Stimulated activated CD8-positive, alpha-beta memory T cell treated with anti-CD3 and anti-CD28 coated beads, Interleukin-12 subunit alpha, Interleukin-12 subunit beta, amount 100 ng/mL, for 24 hours (primary cell): ENCODE results near the gene XPC.

Experiments
- DNase-seq: peaks from one replicate; pipeline ENCODE4 v3.0.0-alpha.2; 2020; ENCODE audit errors: extremely low read depth

The XPC gene

DNA sequence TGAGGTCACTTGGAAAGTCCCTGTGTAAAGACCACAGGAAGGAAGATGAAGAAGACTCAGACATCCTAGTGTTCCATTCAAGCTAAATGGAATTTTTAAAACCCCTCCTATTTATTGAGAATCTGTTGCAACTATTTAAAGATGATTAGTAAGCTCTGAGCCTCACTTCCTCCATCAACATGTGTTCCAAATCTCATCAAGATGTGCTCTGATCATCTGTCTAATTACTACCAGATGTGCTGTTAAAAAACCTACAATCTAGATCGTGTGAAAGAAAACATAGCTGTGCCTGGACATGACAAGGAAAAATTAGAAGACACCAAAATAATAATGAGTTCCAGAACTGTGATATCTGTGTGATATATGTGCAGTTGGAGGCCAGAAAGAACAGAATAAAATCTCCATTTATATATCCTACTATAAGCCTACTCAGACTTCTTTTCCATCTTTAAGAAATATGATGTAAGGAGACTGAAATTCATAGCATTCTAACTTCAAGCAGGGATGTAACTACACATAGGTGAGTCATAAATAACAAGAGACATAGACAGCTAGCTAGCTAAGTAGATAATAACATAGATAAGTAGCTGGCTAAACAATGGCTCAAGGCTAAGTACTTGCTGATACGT lies 7.8 kb downstream of the XPC start:
- DNase-seq: no peak

DNA sequence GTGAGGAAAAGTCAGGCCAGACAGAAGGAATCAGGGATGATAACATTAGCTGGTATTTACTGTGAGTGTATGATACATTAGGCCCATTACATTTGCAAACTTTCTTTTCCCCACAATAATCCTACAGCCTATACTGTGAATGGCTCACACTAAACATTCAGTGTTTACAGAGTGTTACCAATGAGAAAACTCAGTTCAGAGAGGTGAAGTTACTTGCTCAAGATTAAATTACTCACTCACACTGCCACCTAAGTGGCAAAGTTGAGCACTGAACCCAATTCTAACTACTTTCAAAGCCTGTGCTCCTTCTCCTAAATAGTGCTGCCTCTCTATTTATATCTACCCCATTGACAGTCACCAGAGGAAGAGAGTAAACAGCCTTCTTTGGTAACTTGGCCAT lies 8.5 kb downstream of the XPC start:
- no peak for DNase-seq

DNA sequence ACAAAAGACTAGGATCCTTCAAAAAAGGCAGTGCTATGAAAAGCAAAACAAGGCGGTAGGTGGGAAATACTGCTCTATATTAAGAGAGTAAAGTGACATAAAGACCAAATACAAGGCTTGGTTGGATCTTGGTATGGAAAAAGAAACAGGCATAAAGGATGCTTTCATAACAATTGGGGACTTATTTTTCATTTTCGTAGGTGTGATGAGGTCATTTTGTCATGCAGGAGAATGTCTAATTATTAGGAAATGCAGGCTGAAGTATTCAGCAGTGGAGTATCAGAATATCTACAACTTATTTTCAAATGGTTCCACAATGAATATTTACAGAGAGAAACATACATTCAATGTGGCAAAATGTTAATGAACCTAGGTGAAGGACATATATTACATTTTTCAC lies 9.0 kb downstream of the XPC start:
- DNase-seq: no peak

DNA sequence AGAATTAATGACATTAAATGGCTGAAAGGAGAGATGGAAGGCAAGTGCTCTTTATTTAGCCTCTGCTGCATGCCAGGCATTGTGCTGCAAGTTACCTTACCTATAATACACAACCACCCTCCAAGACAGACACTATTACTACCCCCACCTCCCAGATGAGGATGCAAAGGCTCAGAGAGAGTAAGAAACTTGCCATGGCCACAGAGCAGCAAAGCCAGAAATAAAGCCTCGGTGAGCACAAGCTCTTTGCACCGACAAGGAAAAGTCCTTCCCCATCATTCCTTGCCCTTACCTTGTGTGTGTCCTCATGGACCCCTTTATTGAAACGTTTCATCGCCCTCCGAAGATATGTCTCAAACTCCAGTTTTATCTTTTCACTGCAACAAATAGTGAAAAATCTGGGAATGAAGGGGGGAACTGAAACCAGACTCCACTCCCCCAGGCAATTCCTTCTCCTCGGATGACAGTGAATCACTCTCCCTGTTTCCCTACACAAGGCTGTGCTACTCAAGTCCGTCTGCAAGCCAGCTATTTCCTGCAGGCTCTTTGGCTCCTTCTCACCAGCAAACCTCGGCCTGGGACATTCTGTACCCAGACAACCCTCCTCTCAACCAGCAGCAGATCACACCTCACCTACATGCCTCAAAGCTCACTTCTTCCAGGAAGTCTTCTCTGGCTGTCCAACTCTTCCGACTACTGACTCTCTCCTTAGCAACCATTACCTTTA lies 11.4 kb downstream of the XPC start:
- DNase-seq: no peak

DNA sequence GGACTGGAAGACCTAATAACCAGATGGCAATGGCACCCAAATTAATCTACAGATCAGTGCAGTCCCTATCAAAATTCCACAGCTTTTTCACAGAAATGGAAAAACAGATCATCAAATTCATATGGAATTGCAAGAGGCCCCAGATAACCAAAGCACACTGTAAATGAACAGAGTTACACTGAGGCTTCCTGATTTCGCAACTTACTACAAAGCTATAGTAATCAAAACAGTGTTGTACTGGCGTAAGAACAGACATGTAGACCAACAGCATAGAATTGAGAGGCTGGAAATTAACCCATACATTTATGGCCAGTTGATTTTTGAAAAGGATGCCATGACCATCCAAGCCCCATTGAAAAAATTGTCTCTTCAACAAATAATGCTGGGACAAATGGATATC lies 16.2 kb downstream of the XPC start:
- DNase-seq: no peak

DNA sequence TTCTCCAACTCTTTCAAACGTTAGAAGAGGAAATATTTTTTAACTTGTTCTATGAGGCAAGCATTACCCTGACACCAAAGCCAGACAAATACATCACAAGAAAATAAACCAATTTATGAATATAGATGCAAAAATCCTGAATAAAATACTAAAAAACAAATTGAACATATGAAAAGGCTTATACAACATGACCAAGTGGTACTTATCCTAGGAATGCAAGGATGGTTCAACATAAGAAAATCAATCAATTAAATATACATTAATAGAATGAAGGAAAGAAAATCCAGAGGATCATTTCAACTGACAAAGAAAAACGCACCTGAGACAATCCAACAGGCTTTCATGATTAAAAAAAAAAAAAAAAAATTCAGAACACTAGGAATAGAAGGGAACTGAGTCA lies 17.1 kb downstream of the XPC start:
- DNase-seq: no peak

DNA sequence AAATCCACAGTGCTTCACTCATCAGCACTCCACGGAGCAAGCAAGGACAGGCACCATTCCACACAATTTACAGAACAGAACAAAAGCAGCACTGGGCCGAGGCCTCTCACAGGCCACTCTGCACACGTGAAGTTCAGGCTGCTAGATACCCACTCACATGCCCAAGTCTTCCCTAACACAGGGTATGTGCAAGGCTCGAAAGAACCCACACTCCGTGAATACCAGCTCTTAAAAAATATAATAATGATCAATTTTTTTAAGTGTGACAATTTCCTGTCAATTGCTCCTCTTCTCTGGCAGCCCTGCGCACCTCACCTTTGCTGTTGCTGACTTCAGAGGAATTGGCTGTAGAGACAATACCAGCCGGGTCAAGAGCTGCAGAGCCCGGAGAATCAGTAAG lies 19.0 kb downstream of the XPC start:
- no peak for DNase-seq

DNA sequence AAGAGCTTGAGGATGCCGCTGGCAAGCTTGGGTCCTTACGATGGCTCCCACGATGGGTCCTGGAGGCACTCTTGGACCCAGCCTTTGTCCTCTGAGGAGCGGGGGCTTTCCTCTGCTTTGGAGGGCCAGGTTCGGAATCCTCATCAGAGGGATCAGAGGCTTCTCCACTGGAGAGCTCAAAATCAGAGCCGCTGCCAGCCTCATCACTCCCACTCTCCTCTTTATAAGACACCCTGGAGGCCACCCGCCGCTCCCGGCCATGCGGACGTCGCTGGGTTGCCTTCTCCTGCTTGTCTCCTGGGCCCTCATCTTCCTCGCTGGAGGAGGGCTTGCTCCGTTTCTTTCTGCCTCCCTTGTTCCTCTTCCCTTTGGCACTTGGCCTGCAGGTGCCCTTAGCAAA lies 20.0 kb downstream of the XPC start:
- DNase-seq: no peak

DNA sequence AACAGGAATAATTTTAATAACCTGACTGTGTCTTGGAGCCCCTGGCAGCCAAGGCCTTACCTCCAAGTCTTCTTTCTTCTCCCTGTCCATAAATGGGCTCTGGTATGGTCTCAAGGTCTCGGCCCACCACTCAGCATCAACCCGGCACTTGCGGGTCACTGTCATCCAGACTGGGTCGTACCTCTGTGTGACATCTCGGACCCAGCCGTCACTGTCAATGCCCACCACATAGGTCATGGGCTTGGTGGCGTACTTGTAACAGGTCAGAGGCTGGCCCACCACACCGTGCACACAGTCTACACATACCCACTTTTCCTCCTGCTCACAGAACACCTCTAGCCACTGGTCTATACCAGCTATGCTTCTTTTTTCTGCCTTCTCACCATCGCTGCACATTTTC lies 20.4 kb downstream of the XPC start:
- DNase-seq: no peak

DNA sequence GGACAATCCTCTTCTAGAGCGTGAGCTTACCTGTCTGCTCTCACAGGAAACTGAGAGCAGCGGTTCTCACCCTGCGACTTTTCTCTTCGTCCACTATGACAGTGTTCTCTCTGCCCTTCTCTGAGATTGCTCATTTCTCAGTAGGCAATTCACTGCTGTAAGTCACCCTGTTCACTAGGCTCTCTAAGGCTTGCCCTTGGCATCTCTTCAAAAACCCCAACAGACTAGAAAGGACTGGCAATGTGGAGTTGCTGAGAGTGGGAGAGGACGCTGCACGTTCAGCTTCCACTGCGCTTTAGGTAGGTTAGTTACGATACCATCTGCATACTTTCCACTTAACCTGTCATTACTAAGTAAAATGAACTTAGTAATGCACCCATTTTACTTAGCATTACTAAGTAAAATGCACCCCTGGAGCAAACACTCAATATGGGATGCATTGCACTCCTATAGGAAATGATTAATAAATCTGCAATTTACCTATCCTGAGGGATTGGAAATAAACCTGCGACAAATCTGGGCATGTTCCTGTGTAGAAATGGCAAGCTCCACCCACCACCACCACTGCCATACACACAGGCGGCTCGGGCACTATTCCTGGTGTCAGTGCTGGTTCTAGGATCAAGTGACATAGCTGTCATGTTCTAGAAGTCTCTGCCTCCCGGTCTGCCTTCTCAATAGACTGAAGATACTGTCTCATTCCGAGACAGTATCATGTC lies 21.4 kb downstream of the XPC start:
- DNase-seq: no peak

DNA sequence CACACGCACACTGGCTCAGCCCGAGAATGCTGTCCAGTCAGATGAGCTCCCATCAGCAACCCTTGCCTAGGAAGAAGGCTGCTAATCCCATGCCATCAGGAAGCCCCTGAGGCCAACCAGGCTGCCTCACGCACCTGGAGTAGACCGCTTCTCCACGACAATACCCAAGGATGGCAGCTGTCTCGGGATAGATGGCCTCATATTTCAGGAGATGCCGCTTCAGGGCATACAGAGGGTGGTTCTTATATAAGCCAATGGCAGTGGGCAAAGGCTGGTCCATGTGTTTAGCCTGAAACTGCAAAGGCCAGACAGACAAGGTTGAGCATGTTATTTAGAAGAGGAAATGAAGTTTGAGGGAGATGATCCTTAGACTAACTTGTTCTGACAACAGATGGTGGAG lies 22.2 kb downstream of the XPC start:
- no peak for DNase-seq

DNA sequence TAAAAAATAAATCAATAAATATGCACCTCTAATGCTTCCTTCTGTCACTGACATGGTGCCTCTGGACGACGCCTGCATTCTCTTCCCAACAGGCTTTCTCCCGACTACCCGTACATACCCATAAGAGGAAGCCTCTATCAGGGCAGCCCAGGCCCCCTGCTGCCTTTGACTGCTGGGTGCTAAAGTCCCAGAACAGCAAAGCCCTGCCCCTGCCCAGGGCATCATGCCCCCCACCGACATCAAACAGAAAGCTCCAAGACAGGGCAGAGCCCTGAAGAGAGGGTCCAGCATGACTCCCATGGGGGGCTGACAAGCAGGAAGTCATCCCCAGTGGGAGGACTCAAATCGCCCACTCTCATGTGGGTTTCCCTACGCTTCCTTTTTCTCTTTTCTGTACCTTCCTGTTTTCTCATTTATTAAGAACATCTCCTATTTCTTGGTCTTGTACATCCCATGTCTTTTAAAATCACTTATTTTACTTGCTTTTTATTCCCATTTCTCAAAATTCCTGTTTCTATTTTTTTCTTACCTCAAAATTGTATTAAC lies 23.4 kb downstream of the XPC start:
- DNase-seq: no peak

DNA sequence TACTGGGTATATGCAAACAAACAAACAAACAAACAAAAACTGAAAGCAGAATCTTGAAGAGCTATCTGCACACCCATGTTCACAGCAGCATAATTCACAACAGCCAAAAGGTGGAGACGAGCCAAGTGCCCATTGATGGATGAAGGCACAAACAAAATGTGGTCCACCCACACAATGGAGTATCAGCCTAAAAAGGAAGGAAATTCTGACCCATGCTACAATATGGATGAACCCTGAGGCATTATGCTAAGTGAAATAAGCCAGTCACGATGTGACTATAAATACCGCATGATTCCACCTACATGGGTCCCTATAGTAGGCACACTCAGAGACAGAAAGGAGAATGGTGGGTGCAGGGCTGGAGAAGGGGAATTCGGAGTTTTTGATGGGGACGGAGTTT lies 24.1 kb downstream of the XPC start:
- no peak for DNase-seq

DNA sequence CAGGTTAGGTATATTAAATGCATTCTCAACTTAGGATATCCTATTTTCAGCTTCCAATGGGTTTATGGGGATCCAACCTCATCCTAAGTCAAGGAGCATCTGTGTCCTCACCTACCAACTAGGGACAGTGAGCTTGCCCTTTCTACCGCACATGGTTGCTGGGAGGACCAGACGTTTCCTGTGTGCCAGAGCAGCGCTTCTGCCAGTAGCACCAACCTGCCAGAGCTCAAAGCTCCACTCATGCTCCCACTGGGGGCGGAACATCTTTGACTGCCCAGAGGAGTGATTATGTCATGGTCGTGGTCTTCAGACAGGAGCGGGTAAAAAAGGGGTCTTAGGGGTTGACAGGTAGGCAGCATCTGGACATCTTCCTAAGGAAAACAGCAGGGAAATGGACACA lies 24.7 kb downstream of the XPC start:
- no peak for DNase-seq

DNA sequence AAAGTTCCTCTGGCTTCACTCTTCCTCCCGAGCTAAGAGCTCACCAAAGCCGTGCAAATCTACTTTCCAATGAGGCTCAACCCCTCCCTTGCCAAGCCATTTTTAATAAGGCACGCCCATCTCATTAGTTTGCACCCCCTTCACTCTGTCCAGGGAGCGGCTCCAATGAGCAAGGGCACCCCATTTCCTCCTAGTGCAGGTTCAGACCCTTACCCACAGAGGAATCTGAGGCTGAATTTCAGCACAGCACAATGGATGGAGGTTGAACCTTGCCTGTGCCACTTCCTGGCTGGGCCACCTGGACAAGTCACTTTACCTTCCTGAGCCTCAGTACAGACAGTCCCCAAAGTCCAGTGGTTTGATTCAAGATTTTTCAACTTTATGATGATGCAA lies 25.4 kb downstream of the XPC start:
- no peak for DNase-seq

DNA sequence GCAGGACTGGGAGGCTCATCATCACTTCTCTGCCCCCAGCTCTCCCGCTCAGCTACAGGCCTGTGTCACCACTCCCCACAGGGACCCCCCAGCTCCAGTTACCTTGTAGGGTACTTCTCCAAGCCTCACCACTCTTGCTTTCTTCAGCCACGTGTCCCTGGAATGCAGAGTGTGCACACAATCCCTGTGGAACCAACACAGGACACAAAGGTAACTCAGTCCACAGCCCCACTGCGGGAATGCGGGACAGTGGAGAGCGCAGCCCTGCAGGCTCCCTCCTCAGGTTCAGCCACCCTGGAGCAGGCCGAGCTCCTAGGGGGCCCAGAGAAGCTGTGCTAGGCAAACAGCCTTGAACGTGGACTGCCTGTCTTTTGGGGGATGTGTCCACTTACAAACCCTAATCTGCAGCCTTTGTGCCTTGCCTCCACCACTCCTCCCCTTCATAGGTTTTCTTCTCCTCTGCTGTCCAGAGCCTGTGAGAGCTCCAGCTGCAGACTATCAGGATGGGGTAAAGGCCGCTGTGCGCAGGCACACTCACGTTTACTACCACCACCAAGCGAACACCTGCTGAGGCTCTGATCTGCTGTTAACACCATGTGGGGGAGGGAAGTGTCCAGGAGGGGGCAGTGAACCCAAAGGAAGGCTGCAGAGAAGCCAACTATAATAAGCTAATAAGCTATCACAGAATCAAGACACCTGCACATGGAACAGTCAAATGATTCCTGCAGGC lies 26.0 kb downstream of the XPC start:
- DNase-seq: no peak

DNA sequence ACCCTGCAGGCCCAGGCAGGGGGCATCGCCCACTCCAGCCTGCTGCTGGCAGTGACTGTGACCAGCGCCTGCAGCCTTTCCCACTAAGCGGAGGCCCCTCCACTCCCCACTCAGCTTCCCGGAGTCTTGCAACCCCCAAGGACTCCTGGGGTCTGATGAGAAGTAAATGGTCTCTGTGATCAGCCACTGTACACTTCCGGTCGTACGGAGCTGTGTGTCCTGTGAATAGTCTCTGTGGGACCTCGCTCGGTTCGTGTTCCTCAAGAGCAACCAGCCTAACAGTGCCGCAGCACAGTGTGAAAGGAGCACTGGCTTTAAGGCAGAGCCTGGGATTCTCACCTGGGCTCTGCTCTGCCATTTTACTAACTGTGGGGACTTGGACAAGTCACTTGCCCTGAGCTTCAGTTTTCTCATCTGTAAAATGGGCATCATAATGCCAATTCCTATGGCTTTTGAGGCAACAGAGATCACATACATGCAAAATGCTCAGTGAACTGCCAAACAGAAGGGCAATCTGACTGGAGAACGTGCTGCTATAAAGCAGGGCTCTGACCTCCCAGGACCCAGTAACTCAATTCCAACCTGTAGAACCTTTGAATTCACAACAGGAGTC lies 26.8 kb downstream of the XPC start:
- no peak for DNase-seq

DNA sequence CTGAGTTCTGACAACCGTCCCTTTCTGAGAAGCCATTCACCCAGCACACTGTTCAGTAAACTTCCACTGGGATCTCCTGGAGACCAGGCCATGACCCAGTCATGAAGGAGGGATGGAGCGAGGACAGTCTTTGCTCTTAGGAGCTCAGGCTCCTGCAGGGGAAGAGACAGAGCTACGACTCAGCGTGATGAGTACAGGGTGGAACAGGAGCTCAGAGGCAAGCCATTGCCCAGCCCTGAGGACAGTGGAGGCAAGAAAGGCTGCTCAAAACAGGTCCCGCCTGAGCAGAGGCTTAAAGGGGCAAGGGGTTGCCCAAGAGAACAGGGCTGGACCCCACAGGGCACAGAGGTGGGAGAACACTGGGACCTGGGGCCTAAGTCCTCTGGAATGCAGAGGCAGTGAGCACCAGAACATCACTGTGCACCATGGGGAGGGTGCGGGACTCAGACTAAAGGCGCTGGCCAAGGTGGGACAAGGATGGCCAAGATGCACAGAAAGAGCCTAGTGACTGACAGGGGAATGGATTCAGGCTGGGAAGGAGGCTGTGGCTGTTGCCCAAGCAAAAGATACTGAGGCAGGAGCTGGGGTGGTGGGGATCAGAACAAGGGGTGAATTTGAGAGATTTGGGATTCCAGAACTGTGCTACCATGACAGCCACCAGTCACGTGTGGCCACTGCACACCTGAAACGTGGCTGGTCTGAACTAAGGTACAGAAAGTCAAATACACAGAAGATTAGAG lies 27.7 kb downstream of the XPC start:
- no peak for DNase-seq

DNA sequence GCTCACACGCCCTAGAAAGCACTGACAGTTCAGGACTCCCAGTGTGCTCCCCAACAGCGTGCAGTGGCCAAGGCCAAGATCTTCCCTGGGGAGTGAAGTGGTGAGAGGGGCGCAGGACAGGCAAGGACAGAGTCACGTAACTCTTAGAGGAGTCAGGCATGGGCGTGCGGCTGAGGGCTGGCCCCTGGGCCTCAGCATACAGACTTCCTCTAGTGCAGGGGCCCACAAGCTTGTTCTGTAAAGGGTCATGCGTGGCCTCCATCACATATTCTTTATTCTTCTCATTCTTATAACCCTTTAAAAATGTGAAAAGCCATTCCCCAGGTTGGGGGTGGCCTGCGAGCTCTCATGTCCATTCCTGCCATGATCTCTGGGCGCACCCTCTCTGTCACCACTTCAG lies 28.3 kb downstream of the XPC start:
- no peak for DNase-seq

DNA sequence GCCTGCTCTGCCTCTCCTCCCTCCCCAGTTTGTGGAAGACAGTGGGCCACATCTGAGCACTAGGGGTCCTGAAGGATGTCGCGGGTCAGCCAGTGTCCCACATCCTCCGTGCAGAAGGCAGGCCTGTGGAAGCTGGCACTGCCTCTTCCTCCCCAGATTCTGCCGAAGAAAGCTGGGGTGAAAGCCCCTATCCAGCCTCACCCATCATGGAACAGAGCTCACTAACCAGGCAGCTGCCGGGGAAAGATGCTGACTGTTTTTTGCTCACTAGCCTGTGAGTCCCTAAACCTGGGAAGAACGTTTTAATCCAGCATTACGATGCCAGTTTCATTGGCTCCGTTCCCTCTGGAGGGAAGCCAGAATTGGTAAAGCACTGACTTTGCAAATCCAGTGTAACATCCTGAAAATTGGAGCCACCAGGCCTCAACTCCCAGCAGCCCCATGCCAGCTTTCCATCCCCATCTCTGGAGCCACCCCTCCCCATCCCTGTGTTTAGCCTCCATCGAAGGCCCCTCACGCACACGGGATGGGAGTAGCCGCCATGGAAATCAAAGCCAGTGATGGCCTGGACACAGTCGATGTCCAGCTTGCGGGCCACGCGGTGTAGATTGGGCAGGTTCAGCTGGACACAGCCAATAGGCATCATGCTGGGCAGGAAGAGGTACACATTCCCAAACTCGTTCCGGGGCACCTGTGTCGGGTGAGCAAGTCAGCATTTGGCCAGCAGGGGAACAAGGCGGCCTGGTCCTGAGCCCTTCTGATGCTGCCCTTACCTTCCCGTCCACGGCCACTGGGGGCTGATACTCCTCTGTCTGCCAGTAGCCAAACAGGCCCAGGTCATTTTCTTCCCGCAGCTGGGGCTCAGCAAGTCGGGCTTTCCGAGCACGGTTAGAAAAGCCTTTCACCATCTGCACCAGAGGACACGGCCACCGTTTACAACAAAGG lies 30.1 kb downstream of the XPC start:
- DNase-seq: no peak
